Measurements from ENCODE around the gene KRT77.

Gene KRT77

GRCh38 chr12:52693261-52693660 is 10.1 kb downstream of the KRT77 start:
- no peak for DNase-seq (ENCODE audit: low spot score)
- no peak for TF ChIP-seq CTCF (IDR thresholded peaks at IDR 0.05; ENCODE audit: extremely low read depth, missing control alignments)

GRCh38 chr12:52692254-52692653 is 11.1 kb downstream of the KRT77 start:
- DNase-seq (ENCODE audit: low spot score) = no peak
- no peak for TF ChIP-seq CTCF (IDR thresholded peaks at IDR 0.05; ENCODE audit: extremely low read depth, missing control alignments)

- DNase-seq (ENCODE audit: low spot score) = no peak
- TF ChIP-seq CTCF (IDR thresholded peaks at IDR 0.05; ENCODE audit: extremely low read depth, missing control alignments) = no peak
Measured at GRCh38 chr12:52691841-52692150, 11.5 kb downstream of the KRT77 start.

GRCh38 chr12:52691076-52691840 is 12.1 kb downstream of the KRT77 start:
- TF ChIP-seq CTCF (IDR thresholded peaks at IDR 0.05; ENCODE audit: extremely low read depth, missing control alignments) = no peak
- DNase-seq (ENCODE audit: low spot score) = no peak

GRCh38 chr12:52690351-52691075 is 12.8 kb downstream of the KRT77 start:
- DNase-seq (ENCODE audit: low spot score) = no peak
- TF ChIP-seq CTCF (IDR thresholded peaks at IDR 0.05; ENCODE audit: extremely low read depth, missing control alignments) = no peak

- no peak for TF ChIP-seq CTCF (IDR thresholded peaks at IDR 0.05; ENCODE audit: extremely low read depth, missing control alignments)
- no peak for DNase-seq (ENCODE audit: low spot score)
Measured at GRCh38 chr12:52689936-52690335, 13.4 kb downstream of the KRT77 start.

GRCh38 chr12:52689239-52689638 is 14.1 kb downstream of the KRT77 start:
- TF ChIP-seq CTCF (IDR thresholded peaks at IDR 0.05; ENCODE audit: extremely low read depth, missing control alignments) = no peak
- DNase-seq (ENCODE audit: low spot score) = no peak

All from GM20000 (cell line).